SH-SY5Y (cell line): ENCODE results near the gene KIAA1328.

Experiments
- GATA2 ChIP-seq: IDR thresholded peaks from 2 replicates; pipeline ENCODE4 v1.6.1; 2011; ENCODE audit warnings: mild to moderate bottlenecking, low read depth, low read length
- GATA3 ChIP-seq: IDR thresholded peaks from 2 replicates; pipeline ENCODE4 v1.6.1; 2011; ENCODE audit warnings: low read depth, mild to moderate bottlenecking, low read length, moderate library complexity

DNA sequence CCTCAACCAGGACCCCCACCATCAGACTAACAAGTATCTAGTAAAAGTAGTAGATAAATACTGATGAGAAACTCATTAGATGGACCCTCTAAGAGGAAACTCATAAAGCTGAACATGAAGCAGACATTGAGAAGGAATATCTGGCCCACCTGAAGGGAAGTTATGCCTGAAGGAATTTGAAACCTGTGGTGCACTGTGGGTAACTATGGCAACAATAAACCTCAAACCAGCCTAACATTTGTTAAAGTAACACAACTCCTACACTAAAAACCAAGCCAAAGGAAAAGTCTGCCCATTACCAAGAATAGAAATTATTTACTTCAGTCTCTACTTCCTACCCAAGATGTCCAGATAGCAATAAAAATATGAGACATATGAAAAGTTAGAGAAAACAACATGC is 43.4 kb downstream of the KIAA1328 start:
- TF ChIP-seq GATA2 (no peak), GATA3 (no peak)
